ENCODE results near the gene ZNF558.

ZNF558 gene

DNA sequence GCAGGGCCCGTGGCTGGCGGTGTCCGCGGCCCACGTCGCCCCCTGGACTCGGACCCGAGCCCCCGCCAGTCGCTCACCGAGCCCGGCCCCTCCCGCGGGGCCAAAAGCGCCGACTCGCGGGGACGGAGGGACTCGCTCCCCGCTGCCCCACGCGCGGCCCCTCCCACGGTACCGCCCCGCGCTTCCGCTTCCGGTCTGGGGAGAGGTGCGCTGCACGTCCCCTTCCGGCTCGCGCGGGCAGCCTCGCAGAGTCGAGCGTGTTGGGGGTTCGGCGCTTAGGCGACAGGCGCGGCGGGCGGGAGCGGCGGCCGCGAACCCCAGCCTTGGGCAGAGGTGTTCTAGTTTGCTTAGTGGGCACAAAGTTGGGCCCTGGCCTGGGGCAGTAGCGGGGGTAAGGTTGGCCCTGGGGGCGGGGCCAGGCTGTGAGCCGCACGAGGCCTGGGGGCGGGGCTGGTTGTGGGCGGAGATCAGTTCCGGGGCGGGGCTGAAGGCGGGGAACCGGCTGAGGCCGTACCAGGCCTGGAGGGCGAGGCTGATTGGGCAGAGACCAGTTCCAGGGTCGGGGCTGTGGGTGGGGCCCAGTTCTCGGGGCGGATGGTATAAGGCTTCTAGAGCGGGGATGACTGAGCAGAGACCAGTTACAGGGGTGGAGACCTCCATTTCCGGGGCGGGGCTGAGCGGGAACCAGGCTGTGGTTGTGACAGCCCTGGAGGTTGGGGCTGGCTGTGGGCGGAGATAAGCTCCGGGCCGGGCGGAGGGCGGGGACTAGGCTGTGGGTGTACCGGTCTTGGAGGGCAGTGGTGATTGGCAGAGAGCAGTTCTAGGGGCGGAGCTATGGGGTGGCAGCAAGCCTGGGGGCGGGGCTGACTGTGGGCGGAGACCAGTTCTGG lies at the start of gene ZNF558, which contains the start of gene MBD3L1:
TSS of gene ZNF558 (minus strand) at position 173 of the 890 bp plus-strand sequence. CDS start 9,645 bp downstream, outside the sequence.
TSS of gene MBD3L1 (plus strand) at position 246 of the 890 bp plus-strand sequence. CDS start 10,302 bp downstream, outside the sequence.
- peak; percentile 94 to 100 (median 99) for DNase-seq

DNA sequence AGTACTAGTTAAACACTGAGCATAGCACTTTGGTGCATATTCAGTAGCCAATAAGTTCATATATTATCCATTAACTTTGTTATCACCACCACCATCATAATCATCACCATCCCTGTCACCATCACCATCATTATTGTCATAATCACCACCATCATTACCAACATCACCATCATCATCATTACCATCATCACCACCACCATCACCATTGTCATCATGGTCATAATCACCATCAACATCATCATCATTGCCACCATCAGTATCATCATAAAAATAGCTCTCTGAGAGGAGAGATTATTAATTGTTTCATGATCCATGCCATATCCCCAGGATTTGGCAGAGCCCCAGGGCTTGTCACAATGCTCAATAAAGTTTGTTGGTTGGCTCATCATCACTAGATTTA lies 49.4 kb upstream of the ZNF558 start:
- DNase-seq: no peak

DNA sequence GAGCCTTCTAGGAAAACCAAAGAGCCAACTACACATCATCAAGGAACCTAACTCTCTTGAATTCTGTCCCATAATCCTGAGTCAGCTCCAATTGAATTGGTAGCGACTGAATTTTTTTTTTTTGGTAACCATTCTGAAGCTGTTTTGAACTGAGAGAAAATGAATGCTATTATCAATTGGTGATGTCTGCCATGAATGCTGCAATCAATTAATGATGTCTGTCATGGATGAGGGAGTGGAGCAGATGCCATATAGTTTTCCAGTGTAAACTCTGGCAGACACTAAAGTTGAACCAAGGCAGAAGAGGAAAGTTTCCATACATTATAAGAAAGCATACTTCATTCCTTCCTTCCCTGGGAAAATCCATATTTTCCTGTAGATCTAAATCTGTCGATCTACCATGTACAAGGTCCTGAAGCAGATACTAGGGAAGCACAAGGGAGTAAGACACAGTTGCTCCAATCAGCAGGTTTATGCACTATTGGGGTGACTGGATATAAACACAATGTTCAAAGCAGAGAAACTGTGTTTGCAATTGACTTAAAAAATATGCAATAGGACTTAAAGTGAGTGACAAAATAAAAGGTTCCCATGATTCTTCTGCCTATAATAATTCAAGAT lies 48.9 kb upstream of the ZNF558 start:
- DNase-seq: no peak

DNA sequence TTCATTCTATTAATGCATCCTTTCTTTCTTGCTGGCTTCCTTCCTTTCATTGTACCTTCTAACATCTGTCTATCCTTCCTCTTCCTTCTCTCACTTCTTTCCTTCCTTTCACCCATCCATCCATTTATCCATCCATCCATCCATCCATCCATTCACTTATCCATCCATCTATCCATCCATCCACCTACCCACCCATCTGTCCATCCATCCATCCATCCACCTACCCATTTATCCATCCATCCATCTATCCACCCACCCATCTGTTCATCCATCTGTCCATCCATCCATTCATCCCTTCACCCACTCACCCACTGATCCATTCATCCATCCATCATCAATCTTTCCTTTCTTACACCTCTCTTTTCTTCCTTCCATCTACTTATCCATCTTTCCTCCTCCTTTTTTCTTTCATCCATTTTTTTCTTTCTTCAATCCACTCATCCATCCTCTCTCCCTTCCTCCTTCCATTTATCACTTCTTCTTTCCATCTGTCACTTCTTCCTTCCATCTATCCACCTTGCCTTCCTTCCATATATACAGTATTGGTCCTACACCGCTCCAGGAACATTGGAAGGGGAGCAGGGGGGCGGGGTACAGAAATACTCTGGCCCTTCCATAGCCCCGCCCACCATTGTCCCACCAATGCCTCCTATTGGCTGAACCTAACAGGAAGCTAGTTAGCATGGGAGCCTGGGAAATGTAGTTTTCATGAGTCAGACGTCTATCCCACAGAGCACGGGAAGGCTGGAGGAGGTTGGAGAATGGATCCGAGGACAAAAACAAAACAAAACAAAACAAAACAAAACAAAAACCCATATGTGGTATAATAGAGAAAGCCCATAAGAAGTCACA lies 46.0 kb upstream of the ZNF558 start:
- DNase-seq: no peak

DNA sequence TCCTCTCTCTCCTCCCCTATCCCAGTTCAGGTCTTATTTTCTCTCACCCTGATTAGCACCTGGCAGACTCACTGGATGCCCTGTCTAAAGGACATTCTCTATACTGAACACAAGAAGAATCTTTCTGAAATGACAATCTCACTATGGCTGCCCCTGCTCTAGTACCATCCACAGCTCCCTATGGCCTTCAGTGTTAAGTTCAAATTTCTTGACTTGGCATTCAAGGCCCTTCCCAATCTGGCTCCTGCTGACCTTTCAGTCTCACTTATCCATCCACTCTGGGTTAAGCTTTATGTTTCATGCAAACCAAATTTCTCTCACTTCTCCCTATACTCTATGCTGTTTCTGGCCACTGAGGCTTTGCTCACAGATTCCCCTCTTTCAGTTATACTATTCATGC lies 34.2 kb upstream of the ZNF558 start:
- DNase-seq: no peak

DNA sequence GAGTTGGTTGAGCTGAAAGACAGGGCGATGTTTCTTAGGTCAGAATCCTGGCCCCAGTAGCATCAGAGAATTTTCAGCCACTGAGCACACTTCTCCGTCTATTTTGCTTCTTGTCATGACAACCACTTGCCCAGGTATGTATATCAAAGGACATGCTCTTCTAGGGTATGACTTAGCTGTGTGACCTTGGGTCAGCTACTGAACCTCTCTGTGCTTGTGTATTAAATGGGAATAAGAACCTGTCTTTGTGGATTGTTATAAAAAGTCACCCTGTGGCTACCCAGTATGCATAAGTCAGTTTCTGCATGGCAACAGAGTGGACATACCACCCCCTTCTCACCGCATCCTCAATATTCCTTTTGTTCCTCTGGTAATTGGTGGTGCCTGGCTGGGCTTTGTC lies 26.2 kb upstream of the ZNF558 start:
- DNase-seq: no peak

DNA sequence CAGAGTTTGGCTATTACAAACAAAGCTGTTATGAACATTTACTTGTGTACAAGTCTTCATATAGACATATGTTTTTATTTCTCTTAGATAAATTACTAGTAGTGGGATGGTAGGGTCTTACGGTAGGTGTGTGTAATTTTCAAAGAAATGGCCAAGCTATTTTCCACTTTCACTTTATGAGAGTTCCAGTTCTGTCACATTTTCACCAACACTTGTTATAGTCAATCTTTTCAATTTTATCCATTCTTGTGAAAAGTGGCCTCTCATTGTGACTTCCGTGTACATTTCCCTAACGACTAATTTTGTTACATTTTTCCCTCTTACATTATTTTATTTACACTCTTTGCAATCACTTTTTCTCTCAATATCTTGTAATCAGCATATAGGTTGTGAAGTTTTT lies 18.4 kb upstream of the ZNF558 start:
- no peak for DNase-seq

DNA sequence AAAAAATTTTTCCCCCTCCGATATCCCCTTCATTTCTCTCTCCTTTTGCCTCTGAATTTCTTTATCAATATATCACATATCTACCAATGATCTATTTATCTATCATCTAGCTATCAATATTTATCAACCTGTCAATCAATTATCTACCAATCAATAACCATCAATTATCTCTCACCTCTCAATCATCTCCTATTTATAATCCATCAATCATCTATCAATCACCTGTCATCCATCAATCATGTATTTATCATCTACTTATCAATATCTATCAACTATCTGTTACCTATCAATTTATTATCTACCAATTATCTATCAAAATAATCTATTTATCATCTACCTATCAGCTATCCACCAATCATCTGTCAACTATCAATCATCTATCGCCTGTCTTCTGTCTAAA lies 17.1 kb upstream of the ZNF558 start:
- no peak for DNase-seq

DNA sequence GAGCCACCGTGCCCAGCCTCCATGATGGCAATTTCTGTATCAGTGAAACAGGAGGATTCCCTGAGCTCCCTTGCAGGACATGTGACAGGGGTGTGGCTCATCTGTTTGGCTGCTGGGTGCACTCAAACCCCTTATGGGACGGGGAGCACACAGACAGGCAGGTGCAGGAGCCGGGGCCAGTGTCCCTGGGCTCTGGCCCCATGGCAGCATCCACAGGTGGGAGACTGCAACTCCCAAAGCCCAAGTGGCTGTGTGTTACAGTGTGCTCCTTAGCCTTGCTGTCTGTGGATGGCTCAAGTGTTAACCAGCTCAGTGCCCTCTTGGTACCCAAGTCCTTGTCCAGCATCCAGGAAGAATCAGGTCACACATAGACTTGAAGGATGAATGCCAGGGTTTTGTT lies 14.7 kb upstream of the ZNF558 start:
- no peak for DNase-seq

DNA sequence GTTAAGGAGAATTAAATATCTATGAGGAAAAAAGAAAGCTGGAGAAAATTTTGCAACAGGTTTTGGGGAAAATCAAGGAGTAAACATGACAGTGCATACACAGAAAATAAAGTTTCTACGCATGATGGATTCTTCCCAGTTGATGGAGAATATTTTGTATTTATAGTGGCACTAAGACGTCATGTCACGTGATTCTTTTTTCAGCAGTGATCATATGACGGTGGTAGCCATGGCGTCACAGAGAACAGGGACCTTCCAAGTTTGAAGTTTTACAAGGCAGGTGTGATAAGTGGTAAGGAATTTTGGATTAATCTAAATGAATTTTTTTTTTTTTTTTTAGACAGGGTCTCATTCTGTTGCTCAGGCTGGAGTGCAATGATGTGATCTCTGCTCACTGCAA lies 8.6 kb upstream of the ZNF558 start:
- no peak for DNase-seq

DNA sequence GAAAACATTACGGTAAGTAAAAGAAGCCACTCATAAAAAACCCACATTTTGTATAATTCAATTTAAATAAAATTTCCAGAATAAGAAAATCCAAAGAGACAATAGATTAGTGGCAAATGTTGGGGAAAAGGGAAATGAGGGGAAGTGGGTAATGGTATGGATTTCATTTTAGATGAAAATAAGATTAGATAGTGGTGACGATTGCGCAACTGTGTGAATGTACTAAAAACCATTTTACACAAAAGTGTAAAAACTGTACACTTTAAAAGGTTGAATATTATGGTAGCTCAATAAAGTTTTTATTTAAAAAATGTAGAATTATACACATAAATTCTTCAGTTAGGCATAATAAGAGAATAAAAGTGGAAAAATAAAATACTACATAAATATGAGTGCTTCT lies 3.8 kb upstream of the ZNF558 start:
- DNase-seq: no peak

DNA sequence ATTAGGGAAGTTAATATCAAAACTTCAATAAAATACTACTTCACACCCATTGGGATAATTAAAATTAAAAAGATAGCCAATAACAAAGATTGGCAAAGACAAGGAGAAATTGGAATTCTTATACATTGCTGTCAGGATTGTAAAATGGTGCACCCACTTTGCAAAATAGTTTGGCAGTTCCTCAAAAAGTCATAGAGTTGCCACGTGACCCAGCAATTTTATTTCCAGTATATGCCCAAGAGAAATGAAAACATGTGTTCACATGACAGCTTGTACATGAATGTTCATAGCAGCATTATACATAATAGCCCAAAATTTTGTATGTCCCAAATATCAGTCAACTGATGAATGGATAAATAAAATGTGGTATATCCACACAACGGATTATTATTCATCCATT lies 3.3 kb upstream of the ZNF558 start:
- DNase-seq: no peak

DNA sequence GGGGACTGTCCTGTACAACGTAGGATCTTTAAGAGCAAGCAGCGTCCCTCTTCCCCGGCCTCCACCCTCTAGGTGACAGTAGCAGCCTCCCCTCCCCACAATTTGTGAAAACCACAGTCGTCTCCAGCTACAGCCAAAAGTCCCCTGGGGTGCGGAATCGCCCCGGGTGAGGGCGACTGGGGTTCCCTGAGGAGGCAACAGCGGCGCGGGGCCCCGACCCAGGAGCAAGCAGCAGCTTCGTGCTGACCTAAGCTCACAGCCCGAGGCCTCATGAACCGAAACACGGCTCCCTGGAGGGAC lies 322 bp downstream of the ZNF558 start:
- DNase-seq: peak in 2 of 56 donors; percentile 63 to 64

DNA sequence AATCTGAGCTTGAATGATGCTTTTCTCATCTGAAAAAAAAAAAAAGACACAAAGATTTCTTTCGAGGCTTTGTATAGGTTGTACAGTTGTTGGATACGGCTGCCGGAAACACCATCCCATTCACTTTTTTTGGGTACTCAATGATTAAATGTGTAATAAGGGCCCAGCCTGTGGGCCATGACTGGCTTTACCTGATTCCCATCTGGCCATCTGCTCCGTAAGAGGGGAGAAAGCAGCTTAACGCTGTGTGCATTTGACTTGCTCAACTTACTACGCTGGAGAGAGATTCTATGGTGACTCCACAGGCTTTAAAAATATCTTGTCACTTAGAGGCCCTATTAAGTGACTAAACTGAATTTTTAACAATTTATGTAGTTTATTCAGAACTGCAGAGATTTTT lies 731 bp downstream of the ZNF558 start:
- DNase-seq: no peak

DNA sequence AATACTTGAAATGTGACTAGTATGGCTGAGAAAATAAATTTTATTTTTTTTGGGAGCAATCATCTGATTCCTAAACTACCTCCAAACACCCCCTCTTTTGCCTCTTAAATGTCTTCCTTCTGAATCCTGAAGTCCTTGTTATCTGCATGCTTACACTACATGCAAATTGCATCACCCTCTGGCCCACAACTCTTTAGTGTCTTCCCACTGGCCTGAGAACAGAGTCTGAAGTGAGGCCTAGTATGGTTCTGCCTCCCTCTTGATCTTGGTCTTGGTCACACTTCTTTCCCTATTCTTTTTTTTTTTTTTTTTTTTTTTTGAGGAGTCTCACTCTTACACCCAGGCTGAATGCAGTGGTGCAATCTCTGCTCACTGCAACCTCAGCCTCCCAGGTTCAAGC lies 4.8 kb downstream of the ZNF558 start:
- DNase-seq: no peak

DNA sequence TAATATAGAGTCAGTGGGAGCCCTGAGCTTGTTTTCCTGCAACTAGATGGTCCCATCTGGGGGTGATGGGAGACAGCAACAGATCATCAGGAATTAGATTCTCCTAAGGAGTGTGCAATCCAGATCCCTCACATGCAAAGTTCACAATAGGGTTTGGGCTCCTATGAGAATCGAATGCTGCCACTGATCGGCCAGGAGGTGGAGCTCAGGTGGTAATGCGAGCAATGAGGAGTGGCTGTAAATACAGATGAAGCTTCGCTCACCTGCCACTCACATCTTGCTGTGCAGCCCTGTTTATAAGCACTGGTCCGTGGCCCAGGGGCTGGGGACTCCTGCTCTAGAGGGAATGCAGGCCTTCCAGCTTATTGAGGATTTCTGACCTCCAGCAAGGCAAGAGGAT lies 5.7 kb downstream of the ZNF558 start:
- DNase-seq: no peak

DNA sequence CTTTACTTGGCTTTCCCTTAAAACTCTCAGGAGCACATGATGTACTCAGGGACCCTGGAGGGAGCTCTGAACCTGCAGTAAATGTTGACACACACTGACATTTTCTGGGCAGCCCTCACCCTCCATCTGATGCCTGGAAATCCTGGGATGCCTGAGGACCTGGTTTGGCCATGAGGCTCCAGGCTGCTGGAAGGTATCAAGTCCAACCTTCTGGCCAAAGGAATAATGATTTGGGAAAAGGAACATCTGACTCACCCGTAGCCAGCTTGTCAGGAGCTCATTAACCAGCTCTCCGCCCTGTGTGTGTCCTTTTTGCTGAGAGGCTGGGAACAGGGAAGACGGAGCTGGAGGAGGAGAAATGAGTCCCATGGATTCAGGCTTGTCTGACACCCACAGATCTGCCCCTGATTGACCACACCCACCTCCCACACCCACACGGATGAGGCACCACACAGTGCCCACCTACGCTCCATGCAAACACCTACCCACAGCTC lies 10.3 kb downstream of the ZNF558 start:
- no peak for DNase-seq

DNA sequence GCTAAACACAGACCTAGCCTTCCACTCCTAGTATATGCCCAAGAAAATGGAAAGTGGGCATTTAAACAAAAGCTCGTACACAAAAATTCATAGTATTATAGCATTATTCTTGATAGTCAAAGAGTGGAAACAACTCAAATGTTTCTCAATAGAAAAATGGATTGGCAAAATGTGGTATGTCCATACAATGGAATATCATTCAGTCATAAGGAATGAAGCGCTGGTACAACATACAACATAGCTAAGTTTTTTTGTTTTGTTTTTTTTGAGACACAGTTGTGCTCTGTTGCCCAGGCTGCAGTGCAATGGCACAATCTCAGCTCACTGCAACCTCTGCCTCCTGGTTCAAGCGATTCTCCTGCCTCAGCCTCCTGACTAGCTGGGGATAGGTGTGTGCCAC lies 11.9 kb downstream of the ZNF558 start:
- DNase-seq: no peak

DNA sequence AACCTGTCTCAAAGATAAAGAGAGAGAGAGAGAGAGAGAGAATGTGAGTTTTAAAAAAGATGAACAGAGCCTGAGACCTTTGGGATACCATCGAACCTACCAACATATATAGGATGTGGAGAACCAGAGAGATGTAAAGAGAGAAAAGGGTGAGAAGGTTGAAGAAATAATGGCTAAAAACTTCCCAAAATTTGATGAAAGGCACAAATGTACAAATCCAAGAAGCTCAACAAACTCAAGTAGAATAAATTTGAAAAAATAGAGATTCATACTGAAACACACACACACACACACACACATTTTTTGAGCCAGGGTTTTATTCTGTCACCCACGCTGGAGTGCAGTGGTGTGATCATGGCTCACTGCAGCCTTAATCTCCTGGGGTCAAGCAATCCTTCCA lies 16.3 kb downstream of the ZNF558 start:
- DNase-seq: no peak

DNA sequence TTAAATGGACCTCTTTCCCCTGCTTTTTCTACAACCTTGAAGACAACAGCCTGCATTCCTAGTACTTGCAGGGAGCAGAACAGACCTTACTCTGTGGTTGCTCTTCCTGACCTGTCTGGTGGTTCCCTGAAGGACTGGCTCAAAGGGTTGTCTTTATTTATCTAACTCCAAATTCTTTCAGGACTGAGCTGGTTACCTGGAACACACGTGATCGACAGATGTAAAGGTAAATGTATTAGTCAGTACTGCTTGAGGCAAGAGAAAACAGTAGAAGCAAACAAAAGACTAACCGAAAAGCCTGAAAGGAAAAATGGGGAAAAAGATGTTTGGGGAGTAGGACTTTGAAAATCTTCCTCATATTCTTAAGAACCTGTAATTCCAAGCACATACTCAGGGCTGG lies 17.9 kb downstream of the ZNF558 start:
- no peak for DNase-seq

DNA sequence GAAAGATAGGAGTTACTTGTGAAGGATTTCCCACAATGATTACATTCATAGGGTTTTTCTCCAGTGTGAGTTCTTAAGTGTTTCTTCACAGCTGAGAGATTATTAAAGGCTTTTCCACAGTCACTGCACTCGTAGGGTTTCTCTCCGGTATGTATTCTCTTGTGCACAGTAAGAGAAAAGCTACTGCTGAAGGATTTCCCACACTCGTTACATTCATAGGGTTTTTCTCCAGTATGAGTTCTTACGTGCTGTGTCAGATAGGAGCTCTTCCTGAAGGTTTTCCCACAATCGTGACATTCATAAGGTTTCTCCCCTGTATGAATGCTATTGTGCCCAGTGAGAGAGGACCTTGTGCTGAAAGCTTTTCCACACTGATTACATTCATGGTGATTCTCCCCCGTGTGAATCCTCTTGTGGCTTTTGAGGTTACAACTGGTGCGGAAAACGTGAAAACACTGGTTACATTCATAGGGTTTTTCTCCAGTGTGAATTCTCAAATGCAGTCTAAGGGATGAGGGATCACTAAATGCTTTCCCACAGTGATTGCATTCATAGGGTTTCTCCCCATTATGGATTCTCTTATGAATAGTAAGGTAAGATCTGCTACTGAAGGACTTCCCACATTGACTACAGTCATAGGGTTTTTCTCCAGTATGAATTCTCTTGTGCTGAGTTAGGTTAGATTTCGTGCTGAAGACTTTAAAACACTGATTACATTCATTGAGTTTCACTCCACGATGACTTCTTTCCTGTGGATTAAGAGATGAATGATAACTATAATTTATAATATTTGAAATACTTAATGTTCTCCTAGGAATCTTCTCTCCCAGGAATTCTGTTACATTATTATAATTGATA lies 20.6 kb downstream of the ZNF558 start:
- DNase-seq: no peak

Measured in nucleus accumbens (tissue), 56 donors.